SK-MEL-5 (cell line): ENCODE measurements around the gene DPY19L2. TPM values are rescaled to one million over a fixed set of nuclear protein-coding genes. Genes with fewer than 3 reads are reported as not detected.
"Not testable (repeated sequence)": the region's sequence is repeated elsewhere in the genome, so short reads cannot be mapped to it uniquely, and the experiment has no call there.

Experiments used
- DNase-seq: peaks from one replicate; pipeline ENCODE4 v3.0.0-alpha.2; 2016; ENCODE audit warnings: low read depth, low spot score
- in situ Hi-C: cut with HindIII; loops from 2 replicates; pipeline ENCODE4 v1.10.0; 2016; ENCODE audit warnings: low sequenced_read_pairs, high pct_unique_total_duplicates, low pct_unique_long_range_greater_than_20kb
- polyA plus RNA-seq, 2 experiments: library from polyadenylated mRNA; depleted of rRNA; stranded (reverse); fragments of >200 nt; gene quantifications; 2 replicates each; pipeline ENCODE4 v1.2.3, GENCODE V29; 2015
- total RNA-seq: library from RNA; depleted of rRNA; stranded (reverse); fragments of >200 nt; shearing (Covaris generic); gene quantifications from 2 replicates; pipeline ENCODE4 v1.2.3, GENCODE V29; 2014; rRNA removed

The DPY19L2 gene
- 3.2 and 4.1 TPM in 2 replicates for total RNA-seq
- 2.3 and 3.9 TPM in 2 replicates for polyA plus RNA-seq (2015; cell fraction: cytosol; rRNA removed)
- 45.3 and 90.4 TPM in 2 replicates for polyA plus RNA-seq (2015; cell fraction: nucleus; rRNA removed)

GRCh38 chr12:63668028-63668799 lies at the start of gene DPY19L2:
Gene DPY19L2, minus strand, starts transcription at chr12:63668493. Its CDS starts 100 bp downstream, at chr12:63668393.
- in situ Hi-C loops = no loop called here
- peak; percentile 79 for DNase-seq

- in situ Hi-C loops, DNase-seq: not testable (repeated sequence)
Measured at GRCh38 chr12:63716891-63717290, 48.6 kb upstream of the DPY19L2 start.

GRCh38 chr12:63715107-63715625 lies 46.9 kb upstream of the DPY19L2 start:
- in situ Hi-C loops, DNase-seq: not testable (repeated sequence)

- DNase-seq, in situ Hi-C loops: not testable (repeated sequence)
Measured at GRCh38 chr12:63714409-63714808, 46.1 kb upstream of the DPY19L2 start.

GRCh38 chr12:63713681-63714075 lies 45.4 kb upstream of the DPY19L2 start:
- DNase-seq, in situ Hi-C loops: not testable (repeated sequence)

GRCh38 chr12:63712979-63713680 lies 44.8 kb upstream of the DPY19L2 start:
- DNase-seq, in situ Hi-C loops: not testable (repeated sequence)

GRCh38 chr12:63712376-63712974 lies 44.2 kb upstream of the DPY19L2 start:
- in situ Hi-C loops, DNase-seq: not testable (repeated sequence)

GRCh38 chr12:63711339-63711738 lies 43.0 kb upstream of the DPY19L2 start:
- DNase-seq, in situ Hi-C loops: not testable (repeated sequence)

GRCh38 chr12:63706336-63706735 lies 38.0 kb upstream of the DPY19L2 start:
- in situ Hi-C loops = no loop called here
- DNase-seq = no peak

- DNase-seq, in situ Hi-C loops: not testable (repeated sequence)
Measured at GRCh38 chr12:63699678-63700382, 31.5 kb upstream of the DPY19L2 start.

- in situ Hi-C loops, DNase-seq: not testable (repeated sequence)
Measured at GRCh38 chr12:63699011-63699410, 30.7 kb upstream of the DPY19L2 start.

GRCh38 chr12:63690837-63691236 lies 22.5 kb upstream of the DPY19L2 start:
- DNase-seq, in situ Hi-C loops: not testable (repeated sequence)

GRCh38 chr12:63689141-63689540 lies 20.8 kb upstream of the DPY19L2 start:
- DNase-seq, in situ Hi-C loops: not testable (repeated sequence)

- in situ Hi-C loops = not testable (repeated sequence)
Measured at GRCh38 chr12:63686623-63687022, 18.3 kb upstream of the DPY19L2 start.

GRCh38 chr12:63685789-63686188 lies 17.5 kb upstream of the DPY19L2 start:
- DNase-seq, in situ Hi-C loops: not testable (repeated sequence)

More at GRCh38 chr12:63686623-63687022, 18.3 kb upstream of the DPY19L2 start:
- DNase-seq = not testable (repeated sequence)

GRCh38 chr12:63682617-63683016 lies 14.3 kb upstream of the DPY19L2 start:
- DNase-seq, in situ Hi-C loops: not testable (repeated sequence)

- DNase-seq, in situ Hi-C loops: not testable (repeated sequence)
Measured at GRCh38 chr12:63680758-63681157, 12.5 kb upstream of the DPY19L2 start.
